HG02943 (cell line): Measurements from ENCODE around the gene TACC2.

Source experiments
- ATAC-seq: cut with Tn5 transposase; IDR thresholded peaks from one replicate; pipeline ENCODE4 v1.9.1; 2021; ENCODE audit warnings: mild to moderate bottlenecking, low read depth, moderate library complexity; ENCODE audit not compliant: unreplicated experiment

Gene TACC2

DNA sequence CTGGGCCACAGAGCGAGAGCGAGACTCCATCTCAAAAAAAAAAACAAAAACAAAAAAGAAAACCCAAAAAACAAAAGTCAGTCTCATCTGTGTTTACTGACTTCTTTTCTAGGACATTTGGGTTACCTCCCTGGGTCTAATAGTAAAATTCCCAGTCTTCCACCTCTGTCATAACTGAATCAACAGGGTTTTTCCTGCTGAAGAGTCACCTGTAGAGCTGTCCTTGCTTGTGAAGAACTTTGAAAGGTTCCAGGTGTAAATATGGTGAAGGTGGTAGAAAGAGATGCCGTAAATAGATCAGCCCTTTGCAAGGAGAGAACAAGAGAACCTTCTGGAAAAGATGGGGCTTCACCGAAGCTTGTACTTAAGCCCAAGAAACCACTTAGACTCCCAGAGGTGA, 169.4 kb downstream of the TACC2 start:
- ATAC-seq, result no peak

DNA sequence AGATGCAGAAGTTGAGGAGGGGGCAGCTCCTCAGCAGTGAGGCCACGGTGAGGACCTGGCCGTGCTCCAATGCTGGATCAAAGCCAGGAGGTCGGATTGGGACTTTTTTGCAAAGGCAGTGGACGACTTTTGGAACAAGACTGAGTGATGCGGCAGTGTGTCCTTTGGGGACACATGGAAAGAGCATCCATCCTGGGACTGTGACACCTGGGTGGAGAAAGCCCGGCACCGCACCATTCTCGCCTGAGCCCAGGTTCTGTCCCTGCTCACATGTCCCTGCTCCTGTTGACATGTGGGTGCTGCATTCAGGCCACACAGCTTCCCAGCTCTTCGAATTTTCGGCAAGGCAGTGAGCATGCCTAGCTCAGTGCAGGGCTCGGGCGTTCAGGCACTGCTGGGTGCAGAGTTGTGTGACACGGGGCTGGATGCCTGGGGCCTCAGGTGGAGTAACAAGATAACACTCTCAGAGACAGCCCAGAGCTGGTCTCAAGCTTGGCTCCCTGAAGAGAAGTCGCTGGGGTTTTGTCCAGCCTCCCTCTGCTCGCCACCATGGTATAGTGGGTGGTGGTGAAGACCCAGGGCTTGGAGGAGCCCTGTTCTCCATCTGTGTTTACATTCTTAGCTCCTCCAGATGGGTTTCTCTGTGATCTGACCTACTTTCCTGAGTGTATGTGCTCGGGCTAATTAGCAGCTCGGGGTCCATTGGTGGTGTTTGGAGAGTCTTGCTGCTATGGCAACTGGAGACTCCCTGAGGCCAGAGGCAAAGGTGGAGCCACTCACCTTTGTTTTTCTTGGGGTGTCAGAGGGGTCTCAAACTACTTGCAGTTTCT, 170.4 kb downstream of the TACC2 start:
- no peak for ATAC-seq

DNA sequence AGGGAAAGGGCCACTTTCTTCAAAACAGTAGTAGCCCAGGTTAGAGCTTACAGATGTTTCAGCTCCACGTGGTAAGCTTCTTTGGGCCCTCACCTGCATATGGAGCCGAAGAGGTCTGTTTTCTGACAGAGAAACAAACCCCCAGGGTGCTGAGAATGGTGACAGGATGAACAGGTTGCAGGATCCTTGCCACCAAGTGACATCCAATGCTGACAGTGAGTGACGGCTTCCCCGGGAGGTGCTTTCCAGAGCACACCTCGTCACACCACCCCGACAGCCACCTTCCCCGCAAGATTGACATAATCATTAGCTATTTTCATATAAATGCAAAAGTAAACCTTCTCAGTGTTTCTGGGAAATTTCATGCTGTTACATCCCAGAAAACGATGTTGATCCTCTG, 172.8 kb downstream of the TACC2 start:
- no peak for ATAC-seq

DNA sequence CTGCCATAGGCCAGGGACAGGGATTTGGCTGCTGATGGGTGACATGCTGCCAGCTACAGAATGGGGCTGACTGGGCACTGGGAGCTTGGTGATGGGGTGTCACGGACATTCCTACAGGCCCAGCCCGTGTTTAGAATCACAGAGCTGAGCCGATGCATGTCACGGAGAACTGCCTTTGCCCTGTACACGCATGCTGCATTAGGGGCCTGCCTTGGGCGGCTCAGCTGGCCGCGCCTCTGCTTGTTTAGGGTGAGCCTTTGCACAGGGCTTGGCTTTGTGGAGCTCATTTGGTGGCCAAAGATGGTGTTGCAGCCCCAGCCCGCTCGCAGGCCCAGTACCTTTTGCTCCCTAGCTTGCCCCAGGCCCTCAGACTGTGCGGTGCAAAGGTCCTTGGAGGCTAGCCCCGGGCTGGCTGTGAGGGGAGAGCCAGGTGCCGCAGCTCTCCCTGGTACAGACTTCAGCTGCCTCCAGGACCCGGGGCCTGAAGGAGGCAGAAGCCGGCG, 173.8 kb downstream of the TACC2 start:
- ATAC-seq, result no peak

DNA sequence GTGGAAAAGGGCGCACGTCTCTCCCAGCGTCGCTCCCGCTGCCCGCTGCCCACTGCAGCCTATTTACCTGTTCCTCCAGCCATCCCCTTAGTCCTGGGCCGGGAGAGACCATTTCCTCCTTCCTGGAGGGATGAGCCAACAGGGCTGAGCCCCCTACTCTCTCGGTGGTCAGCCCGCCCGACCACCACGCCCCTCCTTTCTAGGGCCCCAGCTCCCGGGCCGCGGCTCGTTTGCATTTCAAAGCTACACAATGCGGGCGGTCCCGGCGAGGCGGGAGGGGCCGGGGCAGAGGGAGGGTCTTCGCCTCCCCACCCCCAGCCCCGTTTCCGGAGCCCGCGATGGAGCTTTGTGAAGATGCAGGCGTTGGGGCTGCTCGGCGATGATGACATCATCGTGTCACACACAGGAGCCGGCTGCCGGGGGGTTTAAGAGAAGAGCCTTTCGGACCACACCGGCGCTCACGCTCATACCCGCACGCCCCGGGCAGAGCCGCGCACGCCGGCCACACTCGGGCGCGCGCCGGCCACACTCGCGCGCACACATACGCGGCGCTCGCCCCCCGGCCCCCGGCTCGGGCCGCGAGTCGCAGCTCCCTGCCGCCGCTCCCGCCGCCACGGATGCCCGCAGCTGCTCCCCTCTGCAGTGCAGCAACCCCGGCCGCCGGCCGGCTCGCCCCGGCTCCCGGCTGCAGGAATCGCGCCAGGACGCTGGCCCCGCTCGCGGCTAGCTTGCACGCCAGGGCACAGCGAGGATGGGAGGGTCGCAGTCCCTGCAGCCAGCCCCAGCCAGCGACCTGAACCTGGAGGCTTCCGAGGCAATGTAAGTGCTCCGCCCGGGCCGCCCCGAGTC, 174.4 kb downstream of the TACC2 start:
- ATAC-seq, result no peak

DNA sequence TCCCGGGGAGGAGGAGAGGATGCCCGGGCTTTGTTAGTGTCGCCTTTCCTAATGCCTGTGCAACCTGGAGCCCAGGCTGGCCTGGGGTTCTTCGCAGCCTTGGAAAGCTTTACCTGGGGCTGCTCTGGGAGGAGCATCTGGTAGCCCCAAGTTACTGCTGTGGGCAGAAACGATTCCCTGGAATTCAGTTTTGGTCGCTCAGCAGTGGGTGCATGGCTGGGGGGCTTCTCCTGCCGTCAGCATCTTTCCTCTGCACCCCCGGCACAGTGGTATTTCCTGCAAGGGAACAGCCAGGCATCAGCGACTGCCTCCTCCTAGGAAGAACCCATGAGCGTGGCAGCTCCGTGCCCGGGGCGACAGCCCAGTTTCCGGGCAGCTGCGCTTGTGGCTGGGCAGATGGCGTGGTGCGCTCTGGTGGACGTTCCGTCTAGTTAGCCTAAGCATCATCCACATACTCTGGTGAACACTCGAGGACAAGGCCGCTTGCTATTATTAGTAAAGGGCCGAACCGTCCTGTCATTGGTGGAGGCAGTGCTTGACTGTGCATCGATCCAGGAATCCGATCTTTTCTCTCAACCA, 175.1 kb downstream of the TACC2 start:
- no peak for ATAC-seq

DNA sequence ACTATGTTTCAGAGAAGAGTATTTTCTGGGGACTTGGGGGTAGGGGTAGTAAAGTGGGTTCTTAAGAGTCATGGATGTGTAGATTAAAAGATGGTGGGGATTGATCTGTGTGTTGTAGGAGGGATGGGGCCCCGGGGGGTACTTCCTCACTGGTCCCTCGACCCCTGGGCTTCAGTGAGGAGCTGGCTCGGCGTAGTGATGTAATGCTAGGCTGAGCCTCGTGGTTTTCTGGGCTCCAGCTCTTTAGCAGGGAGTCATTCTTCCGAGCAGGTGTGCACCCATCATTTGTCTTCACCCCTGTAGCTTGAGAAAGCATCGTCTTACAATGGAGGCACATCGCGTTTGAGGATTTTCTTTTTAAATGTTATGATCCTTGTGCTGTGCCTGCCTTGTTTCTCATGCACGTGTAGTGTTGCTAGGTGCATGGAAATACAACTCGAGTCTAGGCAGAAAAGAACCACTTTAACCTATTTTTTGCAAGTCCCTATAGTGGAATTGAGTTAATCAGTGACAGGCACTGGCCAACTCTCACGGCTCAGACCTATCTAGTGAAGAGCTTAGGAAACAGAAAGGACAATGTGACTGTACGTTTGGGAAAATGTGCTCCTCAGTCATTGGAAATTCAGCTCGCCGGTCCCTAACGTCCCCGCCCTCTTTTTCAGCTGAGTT, 176.0 kb downstream of the TACC2 start:
- no peak for ATAC-seq

DNA sequence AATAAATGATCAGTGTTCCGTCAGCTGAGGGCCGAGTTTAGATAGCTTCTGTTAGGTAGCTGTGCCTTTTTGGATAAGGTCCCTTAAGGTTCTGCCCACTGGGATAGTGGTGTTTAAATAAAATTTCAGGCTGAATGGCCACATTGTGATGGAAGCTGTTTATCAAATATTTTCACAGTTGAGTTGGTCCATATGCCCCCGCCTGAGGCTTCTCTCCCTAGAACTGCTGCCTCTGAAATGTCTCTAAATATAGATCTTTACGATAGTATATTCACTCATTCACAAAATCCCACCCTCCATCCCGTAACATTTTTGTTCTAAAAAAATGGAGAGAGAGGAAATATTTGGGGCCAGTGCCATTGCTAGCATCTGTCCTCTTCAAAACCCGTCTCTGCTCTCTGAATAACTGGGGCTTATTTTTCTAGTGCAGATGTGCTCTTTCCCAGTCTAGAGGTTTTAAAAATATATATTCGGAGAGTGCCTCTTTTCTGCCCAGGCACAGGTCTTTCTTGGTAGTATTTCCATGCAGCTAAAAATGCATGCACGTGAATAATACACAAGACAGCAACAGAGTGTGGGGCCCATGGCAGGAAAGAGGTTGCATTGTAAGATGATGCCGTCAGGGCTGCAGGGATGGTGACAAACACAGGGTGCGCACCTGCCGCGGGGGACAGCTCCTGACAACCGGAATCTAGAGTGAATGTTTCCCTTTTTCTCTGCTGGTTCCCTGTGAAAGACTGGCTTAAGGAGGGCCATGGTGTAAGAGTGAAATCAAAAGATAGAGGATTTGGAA, 176.7 kb downstream of the TACC2 start:
- ATAC-seq, result no peak

DNA sequence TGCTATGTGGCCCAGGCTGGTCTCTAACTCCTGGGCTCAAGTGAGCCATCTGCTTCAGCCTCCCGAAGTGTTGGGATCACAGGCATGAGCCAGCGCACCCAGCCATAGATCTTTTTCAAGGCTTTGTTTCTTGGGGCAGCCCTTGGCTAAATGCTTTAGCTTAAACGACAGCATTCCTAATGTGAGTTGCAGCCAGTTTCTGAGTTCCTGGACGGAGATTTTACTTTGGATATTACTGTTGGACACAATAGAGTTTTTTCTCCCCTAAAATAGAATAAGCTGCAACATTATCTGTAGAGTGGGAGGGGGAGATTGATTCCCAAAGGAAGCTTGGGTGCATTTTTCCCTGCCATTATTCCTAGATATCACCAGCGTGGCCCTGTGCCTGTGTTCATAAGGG, 179.1 kb downstream of the TACC2 start:
- ATAC-seq, result no peak

DNA sequence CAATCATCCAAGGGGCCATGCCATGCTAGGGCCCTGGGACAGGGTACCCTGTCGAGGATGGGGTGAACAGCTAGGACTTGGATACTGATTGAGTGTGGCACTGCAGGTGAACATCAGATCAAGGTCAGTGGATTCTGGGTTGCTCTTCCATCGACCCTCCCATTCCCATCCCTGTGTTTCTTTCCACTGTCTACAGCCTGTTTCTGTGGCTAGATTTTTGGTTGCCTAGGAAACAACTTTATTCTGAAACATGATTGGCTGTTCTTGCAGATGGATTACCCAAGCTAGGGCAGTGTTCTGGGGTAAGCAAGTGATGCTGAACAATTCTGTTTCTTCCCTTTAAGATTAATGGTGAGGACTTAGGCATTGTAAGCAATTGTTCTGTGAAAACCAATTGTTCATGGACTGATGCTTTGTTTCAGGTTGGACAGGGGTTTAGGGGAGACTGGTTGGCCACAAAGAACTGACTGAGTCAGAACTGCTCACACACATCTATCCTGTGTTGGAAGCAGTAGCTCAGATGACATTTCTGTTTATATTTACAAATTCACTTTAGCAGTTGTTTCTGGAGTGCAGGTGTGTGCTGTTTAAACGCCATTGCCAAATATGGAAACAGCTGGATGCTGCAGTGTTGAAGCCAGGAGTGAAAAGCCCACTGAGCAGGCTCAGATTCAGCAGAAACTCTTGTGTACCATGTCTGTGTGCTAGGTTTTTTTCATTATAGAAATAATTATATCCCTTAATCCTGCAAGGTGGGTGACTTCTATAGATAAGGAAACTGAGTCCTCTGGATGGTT, 179.8 kb downstream of the TACC2 start:
- no peak for ATAC-seq

DNA sequence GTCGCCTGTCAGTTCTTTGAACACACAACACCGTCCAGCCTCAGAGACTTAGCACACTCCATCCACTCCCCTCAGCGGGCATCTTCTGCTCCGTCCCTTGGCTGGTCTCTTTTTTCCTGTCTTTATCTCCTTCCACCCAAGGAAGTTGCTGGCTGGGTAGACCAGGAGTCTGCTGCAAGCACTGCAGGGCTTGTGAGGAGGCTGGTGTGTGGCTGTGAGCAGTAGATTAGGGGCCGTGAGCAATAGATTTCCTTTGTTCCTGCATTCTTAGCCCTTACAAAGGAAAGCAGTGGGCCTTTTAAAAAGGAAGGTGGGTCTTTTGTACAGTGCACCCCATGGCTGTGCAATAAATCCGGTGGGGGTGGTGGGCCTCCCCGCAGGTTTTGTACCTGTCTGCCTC, 181.8 kb downstream of the TACC2 start:
- ATAC-seq, result no peak

DNA sequence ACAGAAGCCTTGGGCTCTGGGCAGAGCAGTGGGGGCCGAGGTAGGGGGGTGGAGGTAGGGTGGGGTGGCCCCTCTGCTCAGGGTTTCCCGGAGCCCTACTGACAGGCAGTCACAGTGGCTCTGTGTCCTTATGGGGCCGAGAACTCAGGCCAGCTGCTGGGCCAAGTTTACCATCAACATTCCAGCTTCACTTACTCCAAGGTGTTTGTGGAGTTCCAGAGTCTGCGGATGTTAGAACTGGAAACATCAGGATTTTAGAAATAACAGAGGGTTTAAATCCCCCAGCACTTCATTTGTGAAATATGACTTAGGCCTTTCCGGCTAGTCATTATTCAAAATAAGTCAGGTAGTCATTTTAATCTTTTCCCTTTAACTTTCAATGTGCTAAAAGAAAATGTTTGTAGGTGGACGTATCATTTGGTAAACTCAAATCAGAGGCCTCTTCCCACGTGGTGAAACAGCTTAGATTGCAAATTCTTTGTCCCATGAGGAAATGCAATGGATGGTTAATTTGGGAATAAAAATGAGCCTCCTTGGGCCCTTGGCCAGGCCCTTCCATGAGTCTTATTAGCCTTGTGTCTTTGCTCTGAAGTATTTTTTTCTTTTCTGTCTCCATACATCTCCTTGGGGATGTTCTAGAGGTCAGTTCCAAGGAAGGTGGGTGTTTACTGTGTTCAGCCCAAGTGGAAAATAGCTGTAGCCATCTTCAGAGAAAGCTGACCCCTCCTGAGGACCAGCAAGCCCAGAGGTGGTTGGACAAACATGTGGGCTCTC, 182.5 kb downstream of the TACC2 start:
- no peak for ATAC-seq

DNA sequence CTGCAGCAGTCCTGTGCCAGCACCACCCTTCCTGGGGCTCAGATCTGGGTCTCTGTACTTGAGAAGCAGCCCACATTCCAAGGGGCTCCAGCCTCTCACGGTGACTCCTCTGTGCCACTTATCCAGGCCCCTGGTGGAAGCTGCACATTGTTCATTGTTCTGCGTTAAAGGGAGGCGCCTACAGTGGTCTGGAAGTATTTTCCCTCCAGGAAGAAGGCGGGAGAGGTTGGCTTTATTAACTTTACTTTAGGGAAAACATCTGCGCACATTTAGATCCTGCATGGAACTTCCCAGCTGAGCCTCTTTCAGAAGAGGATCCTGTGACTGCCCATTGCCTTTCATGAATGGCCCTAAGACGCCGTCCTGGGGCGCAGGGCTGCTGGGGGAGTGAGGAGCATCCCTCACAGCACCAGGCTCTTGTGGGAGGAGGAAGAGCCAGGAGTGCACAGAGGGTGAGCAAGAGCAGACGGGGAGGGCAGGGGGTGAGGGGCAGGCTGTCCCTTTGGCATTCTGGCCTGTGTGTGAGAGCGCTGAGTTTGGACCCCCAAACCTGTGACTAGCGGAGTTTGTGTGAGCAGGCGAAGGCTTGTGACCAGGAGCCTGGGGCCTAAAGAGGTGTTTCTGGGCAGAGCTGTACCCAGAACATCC, 183.5 kb downstream of the TACC2 start:
- ATAC-seq, result no peak

DNA sequence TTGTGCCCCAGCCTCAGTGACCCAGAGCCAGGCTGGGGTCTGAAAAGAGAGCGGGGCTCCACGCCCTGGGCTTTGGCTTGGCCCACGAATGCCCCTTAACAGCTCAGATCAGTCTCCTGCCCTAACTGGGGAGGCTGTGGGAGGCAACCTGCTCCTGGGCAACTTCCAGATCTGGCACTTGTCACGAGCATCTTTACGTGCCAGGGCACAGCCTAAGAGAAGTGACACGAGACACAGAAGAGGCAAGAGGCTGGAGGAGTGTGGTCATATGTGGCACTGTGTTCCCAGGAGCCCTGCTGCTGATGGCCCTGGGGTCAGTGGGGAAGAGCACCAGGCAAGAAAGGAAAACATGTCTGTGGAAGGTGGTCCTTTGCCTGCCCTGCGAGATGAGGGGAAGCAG, 184.4 kb downstream of the TACC2 start:
- no peak for ATAC-seq

DNA sequence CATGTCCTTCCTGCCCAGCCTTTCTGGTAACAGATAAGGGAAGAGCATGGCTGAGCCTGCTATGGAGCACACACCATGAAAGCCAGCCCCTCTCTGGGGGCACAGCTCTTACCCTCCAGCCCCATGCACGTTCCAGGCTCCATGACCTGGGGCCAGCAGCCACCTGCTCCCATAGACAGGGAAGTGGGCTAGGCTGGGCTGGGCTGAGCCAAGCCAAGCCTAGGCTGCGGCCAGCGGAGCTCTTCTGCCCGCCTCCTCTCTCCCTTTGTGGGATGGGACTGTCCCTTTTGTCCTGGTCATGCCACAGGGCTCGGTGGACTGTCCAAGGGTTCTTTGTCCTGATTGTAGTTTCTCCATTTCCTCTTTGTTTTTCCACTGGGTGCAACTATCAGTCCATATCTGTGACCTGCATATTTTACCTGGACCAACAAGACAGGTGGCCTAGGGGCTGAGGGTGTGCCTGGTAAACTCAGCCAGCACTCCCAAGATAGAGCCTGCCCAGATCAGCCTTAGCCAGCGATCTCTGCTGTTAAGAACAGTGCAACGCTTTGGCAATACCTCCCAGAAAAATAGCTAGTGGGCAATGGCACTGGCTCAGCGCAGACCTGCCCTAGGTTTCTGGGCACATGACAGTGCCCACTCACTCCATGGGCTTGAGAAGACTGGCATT, 184.9 kb downstream of the TACC2 start:
- no peak for ATAC-seq

DNA sequence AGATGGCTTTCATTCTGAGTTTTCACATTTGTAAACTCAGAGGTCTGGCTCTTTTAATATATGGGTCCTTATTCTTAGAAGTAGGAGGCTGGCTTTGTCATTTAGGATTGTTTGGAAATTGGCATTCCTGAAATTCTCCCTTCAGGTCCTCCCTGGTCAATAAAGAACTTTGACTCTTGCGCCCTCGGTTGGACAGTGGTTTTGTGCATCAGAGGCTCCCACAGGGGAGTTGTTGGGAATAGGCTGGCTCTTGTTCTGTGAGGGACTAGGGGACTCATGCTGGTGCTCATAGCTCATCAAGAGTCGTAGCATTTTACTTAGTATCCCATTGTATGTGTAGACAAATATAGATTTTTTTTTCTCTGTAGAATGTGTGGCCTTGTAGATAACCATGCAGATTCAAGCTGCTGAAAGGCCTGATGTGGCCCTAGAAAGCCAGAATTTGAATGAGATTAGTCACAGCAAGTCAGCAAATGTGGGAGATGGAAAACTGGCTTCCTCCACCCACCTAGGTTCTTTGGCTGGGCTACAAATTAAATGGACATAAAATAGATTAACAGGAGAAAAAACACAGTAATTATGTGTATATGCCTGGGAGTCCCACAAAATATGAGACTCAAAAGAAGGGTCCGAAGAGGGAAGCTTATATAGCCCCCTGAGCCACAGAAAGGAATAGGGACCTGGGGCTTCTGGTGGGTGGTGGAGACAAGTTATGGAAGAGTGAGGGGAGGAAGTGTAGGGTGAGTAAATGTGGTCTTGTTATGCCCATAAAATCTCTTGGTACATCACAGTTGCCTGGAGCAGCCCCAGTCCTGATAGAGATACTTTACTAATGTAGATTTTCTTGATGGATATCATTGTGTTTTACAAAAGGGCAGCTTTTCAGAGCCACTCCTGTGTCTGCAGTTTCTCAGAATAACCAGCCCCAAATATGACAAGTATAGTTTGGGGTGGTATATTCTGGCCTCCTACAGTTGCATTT, 187.6 kb downstream of the TACC2 start:
- ATAC-seq, result no peak
